K562 (cell line): ENCODE results near the gene MTERF4.

ENCODE experiments used
- KLF10 ChIP-seq: fragments of 250-450 bp; sonication (Bioruptor Pico); IDR thresholded peaks from 2 replicates; pipeline ENCODE4 v1.6.1; 2021; ENCODE audit warnings: matching md5 sums
- PML ChIP-seq: IDR thresholded peaks from 2 replicates; pipeline ENCODE4 v1.6.1; 2012; ENCODE audit warnings: low read length, inconsistent platforms
- SMARCA5 ChIP-seq: fragments of 450-650 bp; IDR thresholded peaks from 2 replicates; pipeline ENCODE4 v1.6.1; 2016
- SP1 ChIP-seq: sonication (generic); formaldehyde crosslinking; IDR thresholded peaks from 2 replicates; pipeline ENCODE4 v1.8.1; 2022; ENCODE audit warnings: mild to moderate bottlenecking, missing genetic modification reagents
- TCF7L2 ChIP-seq: fragments of 150-350 bp; IDR thresholded peaks from 2 replicates; pipeline ENCODE4 v1.6.1; 2016; ENCODE audit warnings: low read depth, mild to moderate bottlenecking, low read length, moderate library complexity
- XRCC5 ChIP-seq: fragments of 200-400 bp; formaldehyde crosslinking; IDR thresholded peaks from 2 replicates; pipeline ENCODE4 v1.6.1; 2017; ENCODE audit warnings: low read depth, mild to moderate bottlenecking, low read length
- ZNF146 ChIP-seq: IDR thresholded peaks from one replicate; pipeline ENCODE4 v1.6.1; 2018; ENCODE audit warnings: missing compliant biosample characterization; ENCODE audit not compliant: unreplicated experiment
- ZNF431 ChIP-seq: sonication (generic); formaldehyde crosslinking; IDR thresholded peaks from 2 replicates; pipeline ENCODE4 v1.8.0; 2022; ENCODE audit warnings: mild to moderate bottlenecking, missing genetic modification reagents
- TF ChIP-seq, protein P1 (sequence below): fragments of 450-650 bp; formaldehyde crosslinking; IDR thresholded peaks from 2 replicates; pipeline ENCODE4 v1.4.0; 2022; ENCODE audit warnings: missing genetic modification characterization
- TF ChIP-seq, protein P2 (sequence below): sonication (generic); formaldehyde crosslinking; IDR thresholded peaks from 2 replicates; pipeline ENCODE4 v1.8.0; 2023; ENCODE audit warnings: mild to moderate bottlenecking, missing genetic modification reagents

DNA sequence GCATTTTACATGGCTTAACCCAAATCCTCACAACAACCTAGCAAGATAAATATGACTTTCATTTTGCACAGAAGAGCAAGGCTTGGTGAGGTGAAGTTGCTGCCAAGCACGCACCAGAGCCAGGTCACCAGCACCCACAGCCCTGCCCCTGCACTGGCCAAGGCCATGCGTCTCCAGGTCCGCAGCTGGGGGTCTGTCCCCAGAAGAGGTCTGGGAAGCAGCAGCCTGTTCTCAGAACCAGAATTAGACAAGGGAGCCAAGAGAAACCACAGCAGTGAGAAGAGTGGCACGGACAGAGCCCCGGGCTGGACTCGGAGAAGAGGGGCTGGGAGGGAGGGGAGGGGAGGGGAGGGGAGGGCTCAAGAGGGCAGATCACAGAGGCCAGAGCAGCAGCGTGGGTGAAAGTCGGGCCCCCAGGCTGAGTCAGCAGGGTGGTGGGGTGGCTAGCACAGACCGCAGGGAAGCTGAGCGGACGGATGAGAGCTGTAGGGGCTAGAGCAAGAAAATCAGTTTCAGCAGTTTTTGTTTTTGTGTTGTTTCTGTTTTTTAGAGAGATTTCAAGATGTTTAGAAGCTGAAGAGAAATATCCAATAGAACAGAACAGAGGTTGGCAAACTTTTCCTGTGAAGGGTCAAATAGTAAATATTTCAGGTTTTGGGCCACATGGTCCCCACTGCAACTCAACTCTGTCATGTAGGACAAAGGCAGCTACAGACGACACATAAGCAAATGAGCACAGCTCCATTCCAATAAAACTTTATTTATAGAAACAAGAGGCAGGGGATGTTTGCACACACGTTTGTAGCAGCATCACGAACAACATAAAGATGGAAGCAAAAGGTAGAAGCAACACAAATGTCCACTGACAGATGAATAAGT, 7.4 kb upstream of the MTERF4 start:
- TF ChIP-seq SMARCA5, result no peak
- TF ChIP-seq ZNF146, result no peak
- TF ChIP-seq PML, result no peak
- no peak for TF ChIP-seq XRCC5
- no peak for TF ChIP-seq SP1 (CRISPR knock-in tag)
- TF ChIP-seq ZNF431 (CRISPR knock-in tag), result no peak
- no peak for TF ChIP-seq TCF7L2
- TF ChIP-seq, protein P1, sequence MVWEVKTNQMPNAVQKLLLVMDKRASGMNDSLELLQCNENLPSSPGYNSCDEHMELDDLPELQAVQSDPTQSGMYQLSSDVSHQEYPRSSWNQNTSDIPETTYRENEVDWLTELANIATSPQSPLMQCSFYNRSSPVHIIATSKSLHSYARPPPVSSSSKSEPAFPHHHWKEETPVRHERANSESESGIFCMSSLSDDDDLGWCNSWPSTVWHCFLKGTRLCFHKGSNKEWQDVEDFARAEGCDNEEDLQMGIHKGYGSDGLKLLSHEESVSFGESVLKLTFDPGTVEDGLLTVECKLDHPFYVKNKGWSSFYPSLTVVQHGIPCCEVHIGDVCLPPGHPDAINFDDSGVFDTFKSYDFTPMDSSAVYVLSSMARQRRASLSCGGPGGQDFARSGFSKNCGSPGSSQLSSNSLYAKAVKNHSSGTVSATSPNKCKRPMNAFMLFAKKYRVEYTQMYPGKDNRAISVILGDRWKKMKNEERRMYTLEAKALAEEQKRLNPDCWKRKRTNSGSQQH (CRISPR knock-in tag), result no peak
- TF ChIP-seq KLF10, result no peak
- TF ChIP-seq, protein P2, sequence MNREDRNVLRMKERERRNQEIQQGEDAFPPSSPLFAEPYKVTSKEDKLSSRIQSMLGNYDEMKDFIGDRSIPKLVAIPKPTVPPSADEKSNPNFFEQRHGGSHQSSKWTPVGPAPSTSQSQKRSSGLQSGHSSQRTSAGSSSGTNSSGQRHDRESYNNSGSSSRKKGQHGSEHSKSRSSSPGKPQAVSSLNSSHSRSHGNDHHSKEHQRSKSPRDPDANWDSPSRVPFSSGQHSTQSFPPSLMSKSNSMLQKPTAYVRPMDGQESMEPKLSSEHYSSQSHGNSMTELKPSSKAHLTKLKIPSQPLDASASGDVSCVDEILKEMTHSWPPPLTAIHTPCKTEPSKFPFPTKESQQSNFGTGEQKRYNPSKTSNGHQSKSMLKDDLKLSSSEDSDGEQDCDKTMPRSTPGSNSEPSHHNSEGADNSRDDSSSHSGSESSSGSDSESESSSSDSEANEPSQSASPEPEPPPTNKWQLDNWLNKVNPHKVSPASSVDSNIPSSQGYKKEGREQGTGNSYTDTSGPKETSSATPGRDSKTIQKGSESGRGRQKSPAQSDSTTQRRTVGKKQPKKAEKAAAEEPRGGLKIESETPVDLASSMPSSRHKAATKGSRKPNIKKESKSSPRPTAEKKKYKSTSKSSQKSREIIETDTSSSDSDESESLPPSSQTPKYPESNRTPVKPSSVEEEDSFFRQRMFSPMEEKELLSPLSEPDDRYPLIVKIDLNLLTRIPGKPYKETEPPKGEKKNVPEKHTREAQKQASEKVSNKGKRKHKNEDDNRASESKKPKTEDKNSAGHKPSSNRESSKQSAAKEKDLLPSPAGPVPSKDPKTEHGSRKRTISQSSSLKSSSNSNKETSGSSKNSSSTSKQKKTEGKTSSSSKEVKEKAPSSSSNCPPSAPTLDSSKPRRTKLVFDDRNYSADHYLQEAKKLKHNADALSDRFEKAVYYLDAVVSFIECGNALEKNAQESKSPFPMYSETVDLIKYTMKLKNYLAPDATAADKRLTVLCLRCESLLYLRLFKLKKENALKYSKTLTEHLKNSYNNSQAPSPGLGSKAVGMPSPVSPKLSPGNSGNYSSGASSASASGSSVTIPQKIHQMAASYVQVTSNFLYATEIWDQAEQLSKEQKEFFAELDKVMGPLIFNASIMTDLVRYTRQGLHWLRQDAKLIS (CRISPR knock-in tag), result no peak
